B cell (primary cell): ENCODE measurements around the gene KSR2. TPM values are rescaled to one million over a fixed set of nuclear protein-coding genes. Genes with fewer than 3 reads are reported as not detected.

Experiments
- ATAC-seq: fragments of 200-7000 bp; cut with Tn5 transposase; one replicate; pipeline ENCODE4 v1.10.0; 2021; ENCODE audit warnings: low read depth, mild to moderate bottlenecking, moderate number of reproducible peaks, moderate library complexity
- CTCF ChIA-PET: fragments of 350-600 bp; sonication (Branson Sonifier 250); formaldehyde crosslinking; loops from one replicate; lab custom pipeline; 2021; ENCODE audit warnings: antibody characterized with exemption, inconsistent platforms; lab: Charles Lee
- POLR2A ChIA-PET: fragments of 350-600 bp; sonication (Branson Sonifier 250); formaldehyde crosslinking; loops from one replicate; lab custom pipeline; 2021; ENCODE audit warnings: antibody characterized with exemption; lab: Charles Lee
- DNase-seq: peaks from one replicate; pipeline ENCODE4 v3.0.0; 2013
- H2AFZ ChIP-seq: 2 replicates; pipeline ENCODE4 v1.6.1; 2012; ENCODE audit warnings: mild to moderate bottlenecking, low read depth, low read length; ENCODE audit not compliant: insufficient read depth, poor library complexity, severe bottlenecking
- H3K27ac ChIP-seq, 2 donors: 1 replicate in 1 of 2; 2 replicates in 1 of 2; pipeline ENCODE4 v1.5.1; 2012 to 2013; ENCODE audit warnings: low read length in 2 of 2, mild to moderate bottlenecking in 2 of 2, moderate library complexity in 1 of 2
- H3K27me3 ChIP-seq, 4 experiments: fragments of 200-600 bp in 1 of 4; sonication (generic) in 1 of 4; replicated peaks in 1 of 4; 1 replicate in 2 of 4; 2 replicates in 2 of 4; pipeline versions ENCODE4 v1.6.1 to v1.7.0; 2013 to 2016; ENCODE audit warnings: low read length in 3 of 4, mild to moderate bottlenecking in 2 of 4, mixed read lengths in 1 of 4, moderate library complexity in 1 of 4; ENCODE audit not compliant: insufficient read depth in 4 of 4, control insufficient read depth in 3 of 4; ENCODE audit errors: control extremely low read depth in 1 of 4
- H3K36me3 ChIP-seq, 2 experiments: replicated peaks in 1 of 2; 1 replicate in 1 of 2; 2 replicates in 1 of 2; pipeline versions ENCODE4 v1.6.1 to v1.7.1; 2013; ENCODE audit warnings: low read length in 1 of 2; ENCODE audit not compliant: insufficient read depth in 2 of 2, control insufficient read depth in 1 of 2; ENCODE audit errors: control extremely low read depth in 1 of 2, extremely low read depth in 1 of 2
- H3K4me1 ChIP-seq, 2 donors: fragments of 200-600 bp in 1 of 2; sonication (generic) in 1 of 2; 1 replicate in 1 of 2; 2 replicates in 1 of 2; pipeline versions ENCODE4 v1.5.1 to v1.6.1; 2013 to 2017; ENCODE audit warnings: low read length in 2 of 2; ENCODE audit not compliant: control insufficient read depth in 2 of 2, insufficient read depth in 2 of 2
- H3K4me2 ChIP-seq: replicated peaks from 2 replicates; pipeline ENCODE3; 2012; ENCODE audit warnings: mild to moderate bottlenecking, low read depth, low read length; ENCODE audit not compliant: poor library complexity, severe bottlenecking
- H3K4me3 ChIP-seq, 5 experiments: fragments of 200-600 bp in 1 of 5; sonication (generic) in 1 of 5; 1 replicate in 3 of 5; 2 replicates in 2 of 5; pipeline versions ENCODE4 v1.5.1 to v1.7.0; 2011 to 2016; ENCODE audit warnings: low read length in 4 of 5, mild to moderate bottlenecking in 4 of 5, low read depth in 2 of 5, control low read depth in 1 of 5, moderate library complexity in 1 of 5; ENCODE audit not compliant: insufficient read depth in 1 of 5; ENCODE audit errors: control extremely low read depth in 1 of 5, extremely low read depth in 1 of 5
- H3K79me2 ChIP-seq: fragments of 200-600 bp; sonication (generic); one replicate; pipeline ENCODE4 v1.6.0; 2016; ENCODE audit warnings: low read length; ENCODE audit not compliant: control insufficient read depth, insufficient read depth
- H3K9ac ChIP-seq: fragments of 200-600 bp; sonication (generic); 2 replicates; pipeline ENCODE4 v1.6.1; 2017; ENCODE audit warnings: mild to moderate bottlenecking, low read length, moderate library complexity
- H3K9me3 ChIP-seq, 3 donors: one replicate each; pipeline versions ENCODE4 v1.6.1 to v1.7.1; 2013; ENCODE audit warnings: low read length in 2 of 3; ENCODE audit not compliant: control insufficient read depth in 2 of 3, insufficient read depth in 1 of 3; ENCODE audit errors: control extremely low read depth in 1 of 3
- H4K20me1 ChIP-seq: 2 replicates; pipeline ENCODE4 v1.6.0; 2012; ENCODE audit warnings: mild to moderate bottlenecking, low read length; ENCODE audit not compliant: insufficient read depth, control insufficient read depth, poor library complexity, severe bottlenecking
- H3K27ac Mint-ChIP-seq: one replicate; pipeline ENCODE4 v1.8.0; 2021; ENCODE audit warnings: mixed read lengths
- H3K27me3 Mint-ChIP-seq: one replicate; pipeline ENCODE4 v1.8.0; 2021; ENCODE audit warnings: mixed read lengths
- H3K4me1 Mint-ChIP-seq: one replicate; pipeline ENCODE4 v1.8.0; 2021; ENCODE audit warnings: mixed read lengths
- H3K4me3 Mint-ChIP-seq: one replicate; pipeline ENCODE4 v1.8.0; 2021; ENCODE audit warnings: mixed read lengths
- H3K9me3 Mint-ChIP-seq: one replicate; pipeline ENCODE4 v1.8.0; 2022; ENCODE audit warnings: mixed read lengths; ENCODE audit not compliant: insufficient read depth
- CTCF ChIP-seq: fragments of 200-600 bp; IDR thresholded peaks from one replicate; pipeline ENCODE4 v1.8.0; 2022; ENCODE audit warnings: antibody characterized with exemption, mild to moderate bottlenecking
- EZH2 ChIP-seq: IDR thresholded peaks from 2 replicates; pipeline ENCODE4 v1.6.1; 2012; ENCODE audit warnings: borderline replicate concordance, low read depth, mild to moderate bottlenecking, moderate library complexity, low read length; ENCODE audit not compliant: insufficient read depth, poor library complexity, severe bottlenecking
- WGBS: methylation state at CpG from one replicate; pipeline ENCODE4 v1.1.5; 2013; ENCODE audit warnings: missing lambda C conversion rate; ENCODE audit not compliant: insufficient coverage; 5-methylcytosine and 5-hydroxymethylcytosine counted together
- intact Hi-C: fragments of 100-400 bp; cut with micrococcal nuclease; formaldehyde crosslinking; loops from one replicate; pipeline ENCODE4 v1.10.0; 2022
- polyA plus RNA-seq: library from polyadenylated mRNA; depleted of rRNA; stranded (reverse); fragments of >200 nt; gene quantifications from 2 replicates; pipeline ENCODE4 v1.2.3, GENCODE V29; 2012
- total RNA-seq, 2 donors: library from RNA; stranded (reverse); fragments of 120-200 nt in 1 of 2; gene quantifications; 1 replicate in 1 of 2; 2 replicates in 1 of 2; pipeline versions ENCODE4 v1.2.3 to v1.2.4, GENCODE V29; 2013 to 2022

KSR2 gene
- total and polyA plus RNA-seq, 2 donors (not counting 1 experiment from before 2014, with no cell fraction given) = not detected

GRCh38 chr12:117762143-117762542 lies 206.6 kb downstream of the KSR2 start:
- ATAC-seq (no peak), DNase-seq (no peak)
- Histone ChIP-seq H3K9me3 (peaks cover 0 to 15% (median 0%) of the 10 kb centered on the region in 3 donors), H3K27ac (no peak overlapping the region), H3K4me2 (no peak overlapping the region), H2AFZ (no peak overlapping the region), H3K79me2 (no peaks in the 10 kb centered on the region), H3K9ac (no peak overlapping the region), H3K4me1 (no peaks in the 10 kb centered on the region), H3K27me3 (no peaks in the 10 kb centered on the region), H3K36me3 (no peaks in the 10 kb centered on the region), H3K4me3 (no peak overlapping the region), H4K20me1 (no peaks in the 10 kb centered on the region)
- ChIA-PET POLR2A (no interaction called here), CTCF (no interaction called here)
- intact Hi-C loops = no loop called here
- no peak overlapping the region for H3K27ac Mint-ChIP-seq
- peaks cover 10% of the 10 kb centered on the region for H3K9me3 Mint-ChIP-seq
- no peak for TF ChIP-seq EZH2
- TF ChIP-seq CTCF = no peak
- 62% methylated on average over 2 of the region's 2 CpGs for WGBS
- H3K27me3 Mint-ChIP-seq = peaks cover 3% of the 10 kb centered on the region
- H3K4me3 Mint-ChIP-seq = no peak overlapping the region
- H3K4me1 Mint-ChIP-seq = no peaks in the 10 kb centered on the region

- Histone ChIP-seq H3K79me2 (no peaks in the 10 kb centered on the region), H3K27ac (no peak overlapping the region), H2AFZ (no peak overlapping the region), H3K4me1 (no peaks in the 10 kb centered on the region), H3K36me3 (no peaks in the 10 kb centered on the region), H3K27me3 (no peaks in the 10 kb centered on the region), H3K4me3 (no peak overlapping the region), H3K9me3 (peaks cover 0 to 11% (median 0%) of the 10 kb centered on the region in 3 donors), H4K20me1 (no peaks in the 10 kb centered on the region), H3K9ac (no peak overlapping the region), H3K4me2 (no peak overlapping the region)
- no peak for DNase-seq
- H3K27ac Mint-ChIP-seq = no peak overlapping the region
- H3K4me1 Mint-ChIP-seq = no peaks in the 10 kb centered on the region
- ATAC-seq = no peak
- 100% methylated on average over 1 of the region's 3 CpGs for WGBS
- intact Hi-C loops = no loop called here
- ChIA-PET POLR2A (no interaction called here), CTCF (no interaction called here)
- TF ChIP-seq EZH2 (no peak), CTCF (no peak)
- peaks cover 10% of the 10 kb centered on the region for H3K9me3 Mint-ChIP-seq
- H3K27me3 Mint-ChIP-seq = peaks cover 3% of the 10 kb centered on the region
- H3K4me3 Mint-ChIP-seq = no peak overlapping the region
Measured at GRCh38 chr12:117761528-117762100, 207.2 kb downstream of the KSR2 start.
